Central memory CD8-positive, alpha-beta T cell (primary cell): Measurements from ENCODE around the gene CACHD1.
"Not testable (repeated sequence)": the region's sequence is repeated elsewhere in the genome, so short reads cannot be mapped to it uniquely, and the experiment has no call there.

ENCODE experiments used
- ATAC-seq: fragments of 150-1000 bp; cut with Tn5 transposase; replicated peaks from 2 replicates; pipeline ENCODE4 v1.10.0; 2022; ENCODE audit warnings: mild to moderate bottlenecking, moderate FRiP score, moderate number of reproducible peaks; ENCODE audit not compliant: poor library complexity, severe bottlenecking; ENCODE audit errors: extremely low read depth
- DNase-seq, 2 donors: peaks; one replicate each; pipeline ENCODE4 v3.0.0; 2021; ENCODE audit warnings: low spot score in 2 of 2
- H3K27ac Mint-ChIP-seq: one replicate; pipeline ENCODE4 v1.8.0; 2022; ENCODE audit warnings: low read depth, mild to moderate bottlenecking, moderate library complexity, mixed read lengths
- H3K27me3 Mint-ChIP-seq: one replicate; pipeline ENCODE4 v1.8.0; 2022; ENCODE audit warnings: mixed read lengths
- H3K36me3 Mint-ChIP-seq: one replicate; pipeline ENCODE4 v1.8.0; 2022; ENCODE audit warnings: mild to moderate bottlenecking, moderate library complexity, mixed read lengths; ENCODE audit not compliant: insufficient read depth
- H3K4me1 Mint-ChIP-seq: one replicate; pipeline ENCODE4 v1.8.0; 2022; ENCODE audit warnings: mixed read lengths
- H3K4me3 Mint-ChIP-seq: one replicate; pipeline ENCODE4 v1.8.0; 2022; ENCODE audit warnings: mild to moderate bottlenecking, moderate library complexity, mixed read lengths
- H3K9me3 Mint-ChIP-seq: one replicate; pipeline ENCODE4 v1.8.0; 2022; ENCODE audit warnings: mixed read lengths

The CACHD1 gene

GRCh38 chr1:64608651-64609048 is 138.7 kb downstream of the CACHD1 start:
- H3K36me3 Mint-ChIP-seq = no peaks in the 10 kb centered on the region

GRCh38 chr1:64610950-64611349 is 141.0 kb downstream of the CACHD1 start:
- not testable (repeated sequence) for ATAC-seq

More at GRCh38 chr1:64608651-64609048, 138.7 kb downstream of the CACHD1 start:
- DNase-seq (no peak), ATAC-seq (no peak)
- Mint-ChIP-seq H3K4me3 (no peak overlapping the region), H3K27me3 (peaks cover 8% of the 10 kb centered on the region), H3K9me3 (no peaks in the 10 kb centered on the region), H3K27ac (no peak overlapping the region), H3K4me1 (no peaks in the 10 kb centered on the region)

GRCh38 chr1:64616039-64616438 is 146.1 kb downstream of the CACHD1 start:
- ATAC-seq (no peak), DNase-seq (no peak)
- Mint-ChIP-seq H3K9me3 (no peaks in the 10 kb centered on the region), H3K36me3 (no peaks in the 10 kb centered on the region), H3K4me1 (no peaks in the 10 kb centered on the region), H3K27ac (no peak overlapping the region), H3K4me3 (no peak overlapping the region), H3K27me3 (peaks cover 49% of the 10 kb centered on the region)

More at GRCh38 chr1:64610950-64611349, 141.0 kb downstream of the CACHD1 start:
- not testable (repeated sequence) for H3K4me1 Mint-ChIP-seq, H3K9me3 Mint-ChIP-seq, DNase-seq, H3K27ac Mint-ChIP-seq, H3K36me3 Mint-ChIP-seq, H3K4me3 Mint-ChIP-seq
- peaks cover 22% of the 10 kb centered on the region for H3K27me3 Mint-ChIP-seq

GRCh38 chr1:64623750-64624191 is 153.8 kb downstream of the CACHD1 start:
- H3K27ac Mint-ChIP-seq = no peak overlapping the region
- H3K4me3 Mint-ChIP-seq = no peak overlapping the region
- H3K9me3 Mint-ChIP-seq = no peaks in the 10 kb centered on the region
- peaks cover 1% of the 10 kb centered on the region for H3K36me3 Mint-ChIP-seq
- peaks cover 41% of the 10 kb centered on the region for H3K27me3 Mint-ChIP-seq
- DNase-seq = no peak
- ATAC-seq = no peak
- H3K4me1 Mint-ChIP-seq = no peaks in the 10 kb centered on the region

- H3K36me3 Mint-ChIP-seq = peaks cover 1% of the 10 kb centered on the region
- H3K4me3 Mint-ChIP-seq = no peak overlapping the region
- no peak overlapping the region for H3K27ac Mint-ChIP-seq
- no peaks in the 10 kb centered on the region for H3K4me1 Mint-ChIP-seq
- no peaks in the 10 kb centered on the region for H3K9me3 Mint-ChIP-seq
- DNase-seq (no peak), ATAC-seq (no peak)
- H3K27me3 Mint-ChIP-seq = peaks cover 36% of the 10 kb centered on the region
Observed at GRCh38 chr1:64624218-64624713, 154.3 kb downstream of the CACHD1 start.

- H3K27ac Mint-ChIP-seq = no peak overlapping the region
- no peaks in the 10 kb centered on the region for H3K4me1 Mint-ChIP-seq
- H3K36me3 Mint-ChIP-seq = peaks cover 1% of the 10 kb centered on the region
- H3K4me3 Mint-ChIP-seq = no peak overlapping the region
- no peaks in the 10 kb centered on the region for H3K9me3 Mint-ChIP-seq
- ATAC-seq (no peak), DNase-seq (no peak)
- peaks cover 34% of the 10 kb centered on the region for H3K27me3 Mint-ChIP-seq
Observed at GRCh38 chr1:64624808-64625207, 154.9 kb downstream of the CACHD1 start.

GRCh38 chr1:64630611-64631010 is 160.7 kb downstream of the CACHD1 start:
- Mint-ChIP-seq H3K27ac (no peak overlapping the region), H3K36me3 (no peaks in the 10 kb centered on the region), H3K4me3 (peak overlapping the region; percentile 12), H3K4me1 (peaks cover 12% of the 10 kb centered on the region), H3K27me3 (peaks cover 20% of the 10 kb centered on the region), H3K9me3 (no peaks in the 10 kb centered on the region)
- DNase-seq = no peak
- ATAC-seq = no peak

- Mint-ChIP-seq H3K36me3 (no peaks in the 10 kb centered on the region), H3K9me3 (no peaks in the 10 kb centered on the region), H3K4me1 (peaks cover 12% of the 10 kb centered on the region), H3K4me3 (peak overlapping the region; percentile 12), H3K27ac (no peak overlapping the region), H3K27me3 (peaks cover 18% of the 10 kb centered on the region)
- ATAC-seq = no peak
- DNase-seq = no peak
Observed at GRCh38 chr1:64631346-64632034, 161.6 kb downstream of the CACHD1 start.

- H3K4me3 Mint-ChIP-seq = no peak overlapping the region
- peaks cover 12% of the 10 kb centered on the region for H3K4me1 Mint-ChIP-seq
- no peaks in the 10 kb centered on the region for H3K9me3 Mint-ChIP-seq
- DNase-seq = no peak
- H3K27me3 Mint-ChIP-seq = peaks cover 17% of the 10 kb centered on the region
- no peak for ATAC-seq
- no peak overlapping the region for H3K27ac Mint-ChIP-seq
- H3K36me3 Mint-ChIP-seq = no peaks in the 10 kb centered on the region
Observed at GRCh38 chr1:64632936-64633335, 163.0 kb downstream of the CACHD1 start.

- Mint-ChIP-seq H3K9me3 (no peaks in the 10 kb centered on the region), H3K4me3 (no peak overlapping the region), H3K27ac (no peak overlapping the region), H3K27me3 (peaks cover 43% of the 10 kb centered on the region), H3K36me3 (no peaks in the 10 kb centered on the region), H3K4me1 (no peaks in the 10 kb centered on the region)
- ATAC-seq (no peak), DNase-seq (no peak)
Observed at GRCh38 chr1:64645735-64646134, 175.8 kb downstream of the CACHD1 start.

- ATAC-seq = no peak
- Mint-ChIP-seq H3K4me1 (no peaks in the 10 kb centered on the region), H3K4me3 (no peak overlapping the region)
Observed at GRCh38 chr1:64650411-64650810, 180.5 kb downstream of the CACHD1 start.

GRCh38 chr1:64651841-64652240 is 181.9 kb downstream of the CACHD1 start:
- peaks cover 87% of the 10 kb centered on the region for H3K27me3 Mint-ChIP-seq
- no peaks in the 10 kb centered on the region for H3K4me1 Mint-ChIP-seq
- DNase-seq (no peak), ATAC-seq (no peak)
- H3K4me3 Mint-ChIP-seq = no peak overlapping the region
- H3K36me3 Mint-ChIP-seq = peaks cover 1% of the 10 kb centered on the region
- H3K9me3 Mint-ChIP-seq = no peaks in the 10 kb centered on the region
- H3K27ac Mint-ChIP-seq = no peak overlapping the region

More at GRCh38 chr1:64650411-64650810, 180.5 kb downstream of the CACHD1 start:
- H3K27ac Mint-ChIP-seq = no peak overlapping the region
- H3K27me3 Mint-ChIP-seq = peaks cover 72% of the 10 kb centered on the region
- peaks cover 1% of the 10 kb centered on the region for H3K36me3 Mint-ChIP-seq
- DNase-seq = no peak
- no peaks in the 10 kb centered on the region for H3K9me3 Mint-ChIP-seq

GRCh38 chr1:64653466-64653865 is 183.5 kb downstream of the CACHD1 start:
- Mint-ChIP-seq H3K4me3 (no peak overlapping the region), H3K36me3 (peaks cover 1% of the 10 kb centered on the region), H3K27me3 (peaks cover 93% of the 10 kb centered on the region), H3K4me1 (no peaks in the 10 kb centered on the region), H3K9me3 (no peaks in the 10 kb centered on the region), H3K27ac (no peak overlapping the region)
- ATAC-seq (no peak), DNase-seq (no peak)
